Measurements from ENCODE around the gene POLL.
"Not testable (repeated sequence)": the region's sequence is repeated elsewhere in the genome, so short reads cannot be mapped to it uniquely, and the experiment has no call there.

The POLL gene

DNA sequence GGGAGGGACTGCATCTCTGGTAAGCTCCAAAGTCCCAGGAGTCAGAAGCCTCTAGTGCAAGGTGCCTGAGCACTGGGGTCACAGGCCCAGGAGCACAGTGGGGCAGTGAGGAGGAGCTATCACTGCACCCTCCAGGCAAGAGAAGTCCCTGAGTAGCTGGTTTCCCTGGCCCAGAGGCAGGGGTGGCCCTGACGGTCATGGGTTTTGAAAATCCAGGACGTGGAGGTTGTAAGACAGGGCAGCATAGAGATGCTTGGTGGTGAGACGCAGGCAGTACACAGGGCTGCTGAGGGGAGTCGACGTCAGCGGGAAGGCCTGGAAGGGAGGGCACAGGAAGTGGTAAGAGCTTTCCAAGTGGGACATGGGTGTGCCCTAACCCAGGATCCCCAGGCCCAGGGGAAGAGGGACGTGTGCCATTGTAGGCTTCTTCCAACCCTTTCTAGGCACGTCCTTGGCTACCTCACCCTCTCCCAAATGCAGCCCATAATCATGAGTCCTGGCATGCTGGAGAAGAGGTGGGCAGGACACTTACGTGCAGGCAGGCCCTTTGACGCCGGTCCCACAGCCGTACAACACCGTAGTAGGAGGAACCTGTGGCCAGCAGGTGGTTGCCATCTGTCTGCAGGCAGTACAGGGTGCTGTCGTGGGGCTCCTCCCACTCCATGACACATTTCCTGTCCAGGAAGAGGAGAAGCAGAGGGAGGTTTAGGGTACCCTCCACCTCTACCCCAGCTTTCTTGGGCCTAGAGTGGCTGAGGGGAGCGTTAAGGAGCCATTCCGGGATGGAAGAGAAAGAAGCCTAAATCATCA, 23.2 kb upstream of the POLL start:
- no peak for DNase-seq

GRCh38 chr10:101609481-101609880, 21.4 kb upstream of the POLL start:
- DNase-seq, result no peak

- no peak for DNase-seq
These were observed 19.1 kb upstream of the POLL start for GRCh38 chr10:101607124-101607523.

GRCh38 chr10:101602761-101603398, 14.8 kb upstream of the POLL start:
- DNase-seq, result peak; percentile 70

DNA sequence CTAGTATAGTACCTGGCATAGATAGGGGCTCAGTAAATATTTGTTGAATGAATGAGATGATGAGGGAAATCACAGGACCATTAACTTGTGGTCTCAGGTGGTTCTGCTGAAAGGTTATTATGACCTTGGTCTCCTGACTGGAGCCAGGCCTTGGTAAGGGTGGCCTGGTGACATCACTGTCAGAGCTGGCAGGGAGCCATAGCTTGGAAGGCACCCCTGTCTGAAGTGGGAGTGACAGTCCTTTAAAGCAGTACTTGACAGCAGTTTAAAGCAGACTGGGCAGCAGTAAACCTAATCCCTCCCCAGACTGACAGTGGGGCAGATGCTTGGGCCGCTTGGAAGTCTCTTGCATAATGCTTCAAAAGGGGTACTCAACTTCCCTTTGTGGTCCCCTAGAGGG, 13.5 kb upstream of the POLL start:
- no peak for DNase-seq

- DNase-seq, result no peak
These were observed 9.2 kb upstream of the POLL start for GRCh38 chr10:101597091-101597900.

DNA sequence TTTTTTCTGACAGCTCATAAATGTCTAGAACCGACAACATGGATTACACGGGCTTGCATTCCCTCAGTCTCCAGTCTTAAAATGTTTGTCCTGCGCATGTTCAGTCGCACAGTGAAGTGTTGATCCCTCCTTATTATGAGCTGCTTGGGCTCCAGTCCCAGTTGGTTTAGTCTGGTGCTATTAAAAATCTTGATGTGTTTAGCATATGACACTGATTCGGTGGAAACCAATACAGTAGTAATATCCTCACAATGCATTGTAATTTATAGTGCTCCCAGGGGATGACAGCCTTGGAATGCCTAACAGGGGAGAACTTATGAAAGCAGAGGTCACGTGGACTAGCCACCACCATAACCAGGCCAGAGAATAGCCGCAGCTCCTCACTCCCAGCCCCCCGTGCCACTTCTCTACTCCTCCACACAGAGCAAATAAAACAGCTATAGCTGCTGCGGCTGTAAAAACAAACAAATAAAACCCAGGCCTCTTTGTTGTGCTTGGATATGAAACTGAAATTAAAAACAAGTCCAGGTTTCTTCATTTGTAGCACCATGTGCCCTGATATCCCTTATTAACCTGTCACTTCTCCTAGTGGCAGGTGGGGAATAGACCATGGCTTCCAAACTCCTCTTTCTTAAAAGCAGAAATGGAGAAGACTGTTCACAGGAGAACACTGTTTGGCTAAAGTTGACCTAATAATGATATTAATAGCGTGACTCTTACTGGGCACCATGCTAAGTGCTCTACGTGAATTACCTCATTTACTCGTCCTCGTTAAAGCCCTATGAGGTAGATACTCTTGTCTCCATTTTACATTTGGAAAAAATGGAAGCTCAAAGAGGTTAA, 7.8 kb upstream of the POLL start:
- no peak for DNase-seq

- DNase-seq, result not testable (repeated sequence)
These were observed 5.3 kb upstream of the POLL start for GRCh38 chr10:101593331-101593730.

DNA sequence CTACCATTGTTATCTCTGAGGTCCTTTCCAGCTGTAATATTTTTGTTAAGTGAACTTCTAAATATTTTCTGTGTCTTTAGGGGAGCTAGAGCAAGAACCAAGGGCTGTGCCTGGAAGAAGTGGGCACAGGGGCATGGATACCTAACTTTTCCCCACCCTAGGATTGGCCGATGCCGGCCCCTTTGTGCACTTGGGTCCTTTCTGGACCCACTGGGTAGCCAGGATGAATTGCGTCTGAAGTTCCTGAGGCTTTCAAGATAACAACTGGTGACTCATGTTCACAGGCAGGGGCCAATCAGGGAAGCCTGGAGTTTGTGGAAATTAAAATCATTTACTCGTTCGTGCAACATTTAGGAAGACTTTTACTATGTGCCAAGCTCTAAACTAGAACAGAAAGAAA, 822 bp upstream of the POLL start:
- no peak for DNase-seq

GRCh38 chr10:101585841-101586240, 2.2 kb downstream of the POLL start:
- no peak for DNase-seq

GRCh38 chr10:101580486-101581399, 7.3 kb downstream of the POLL start:
- no peak for DNase-seq

DNA sequence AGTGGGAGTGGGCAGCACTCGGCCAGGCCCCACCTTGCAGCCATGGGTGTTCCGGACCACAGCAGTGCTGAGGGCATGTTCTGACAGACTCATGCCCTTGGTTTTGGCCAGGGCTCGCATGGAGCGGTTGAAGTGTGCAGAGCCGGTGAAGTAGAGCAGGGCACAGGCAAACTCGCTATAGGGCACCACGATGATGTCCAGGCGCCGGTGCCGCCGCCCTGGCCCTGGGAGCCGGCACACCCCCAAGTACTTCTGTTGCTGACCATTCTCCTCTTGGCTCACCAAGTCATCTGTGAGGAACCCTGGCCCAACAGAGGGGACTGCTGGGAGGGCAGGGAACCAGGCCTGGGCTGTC, 8.6 kb downstream of the POLL start:
- no peak for DNase-seq

GRCh38 chr10:101578803-101579515, 9.1 kb downstream of the POLL start:
- DNase-seq, result no peak

- DNase-seq, result no peak
These were observed 9.9 kb downstream of the POLL start for GRCh38 chr10:101578192-101578591.

DNA sequence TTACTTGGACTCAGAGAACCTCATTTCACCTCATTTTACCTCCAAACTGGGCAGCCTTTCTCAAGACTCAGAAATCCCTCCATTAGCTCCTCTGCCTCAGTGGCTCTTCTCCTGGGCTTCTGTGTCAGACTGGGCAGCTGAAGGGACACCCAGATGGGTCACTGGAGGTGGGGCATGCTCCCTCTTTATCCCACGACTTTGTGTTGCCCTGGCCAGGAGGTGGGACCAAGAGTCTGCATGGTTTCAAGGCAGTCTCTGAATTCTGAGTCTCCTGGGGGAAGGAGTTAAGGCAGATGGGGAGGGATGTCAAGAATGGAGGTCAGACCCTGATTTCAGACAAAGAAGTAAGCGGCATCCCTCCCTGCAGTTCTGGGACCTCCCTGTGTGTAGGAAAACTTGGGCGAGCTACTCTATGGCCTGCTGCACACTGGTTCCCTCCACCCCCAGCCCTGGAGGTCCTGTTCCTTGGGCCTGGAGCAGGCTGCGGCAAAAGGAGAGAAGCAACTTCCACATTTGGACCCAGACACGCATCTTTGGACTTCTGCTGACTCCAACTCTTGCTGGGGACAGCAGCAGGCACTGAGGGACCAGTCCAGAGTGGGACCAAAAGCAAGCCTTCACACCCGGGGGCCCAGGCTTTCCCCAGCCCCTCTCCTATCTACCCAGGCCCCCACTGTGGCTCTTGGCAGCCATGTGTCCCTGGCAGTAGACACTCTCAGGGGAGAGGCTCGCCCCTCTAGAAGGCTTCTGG, 10.8 kb downstream of the POLL start:
- DNase-seq, result no peak

- DNase-seq, result no peak
These were observed 11.7 kb downstream of the POLL start for GRCh38 chr10:101576211-101576863.

GRCh38 chr10:101575580-101576210, 12.4 kb downstream of the POLL start:
- DNase-seq, result no peak

GRCh38 chr10:101575091-101575490, 13.0 kb downstream of the POLL start:
- DNase-seq, result no peak
